HG03575 (cell line): Measurements from ENCODE around the gene FBXO42.
"Not testable (repeated sequence)": the region's sequence is repeated elsewhere in the genome, so short reads cannot be mapped to it uniquely, and the experiment has no call there.

ENCODE experiments used
- ATAC-seq: cut with Tn5 transposase; IDR thresholded peaks from one replicate; pipeline ENCODE4 v1.9.1; 2021; ENCODE audit not compliant: unreplicated experiment, insufficient number of reproducible peaks, low FRiP score; ENCODE audit errors: extremely low read depth

The FBXO42 gene

DNA sequence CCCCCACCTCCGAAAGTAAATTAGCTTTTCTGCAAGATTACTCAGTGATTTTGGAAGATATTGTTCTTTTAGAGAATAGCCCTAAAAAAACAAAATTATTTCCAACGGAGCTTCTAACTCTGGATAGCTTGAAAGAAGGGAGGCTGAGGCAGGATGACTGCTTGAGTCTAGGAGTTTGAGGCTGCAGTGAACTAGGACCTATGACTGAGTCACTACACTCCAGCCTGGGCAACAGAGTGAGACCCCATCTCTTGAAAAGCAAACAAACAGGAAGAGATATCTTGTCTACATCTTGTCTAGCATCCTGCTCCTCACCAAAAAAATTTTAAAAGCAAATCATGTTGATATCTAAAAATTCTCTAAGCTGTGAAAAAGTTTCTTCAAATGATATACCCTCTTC, 73.1 kb downstream of the FBXO42 start:
- ATAC-seq = no peak

DNA sequence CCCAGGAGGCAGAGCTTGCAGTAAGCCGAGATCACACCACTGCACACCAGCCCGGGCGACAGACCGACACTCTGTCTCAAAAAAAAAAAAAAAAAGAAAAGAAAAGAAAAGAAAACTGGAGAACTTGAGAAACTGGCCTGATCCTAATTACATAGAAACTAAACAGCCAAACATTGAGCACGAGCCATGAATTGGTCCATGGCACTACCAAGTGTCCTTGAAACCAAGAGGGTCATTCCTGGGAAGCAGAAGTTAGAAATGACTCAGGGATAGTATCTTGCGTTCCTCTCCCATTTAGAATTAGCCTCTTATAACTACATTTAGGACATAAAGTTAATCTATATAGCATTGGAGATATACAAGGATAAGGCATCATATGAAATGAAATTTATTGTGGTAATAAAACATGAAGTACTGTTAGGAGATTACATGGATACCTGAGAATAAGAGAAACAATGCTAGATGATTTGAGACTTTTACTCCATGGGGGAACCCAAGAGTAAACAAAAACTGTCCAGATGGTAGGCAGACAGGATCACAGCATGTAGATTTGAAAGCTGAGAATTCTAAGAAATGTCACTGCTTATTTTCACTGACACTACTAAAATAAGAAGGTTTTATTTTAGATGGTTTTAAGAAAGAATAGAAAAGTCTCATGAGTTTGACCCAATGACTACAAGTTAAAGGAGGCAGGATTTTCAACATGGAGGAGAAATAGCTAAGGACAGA, 75.8 kb downstream of the FBXO42 start:
- no peak for ATAC-seq

DNA sequence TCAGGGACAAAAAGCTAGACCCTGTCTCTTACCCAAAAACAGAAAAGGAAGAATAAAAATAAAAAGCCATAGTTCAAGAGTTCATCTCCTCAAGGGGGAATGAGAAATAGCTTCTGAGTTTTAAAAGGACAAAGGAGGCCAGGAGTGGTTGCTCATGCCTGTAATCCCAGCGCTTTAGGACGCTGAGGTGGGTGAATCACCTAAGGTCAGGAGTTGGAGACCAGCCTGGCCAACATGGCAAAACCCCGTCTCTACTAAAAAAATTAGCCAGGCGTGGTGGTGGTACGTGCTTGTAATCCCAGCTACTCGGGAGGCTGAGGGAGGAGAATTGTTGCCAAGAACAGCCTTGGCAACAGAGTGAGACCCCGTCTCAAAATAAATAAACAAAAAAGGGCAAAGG, 76.7 kb downstream of the FBXO42 start:
- ATAC-seq = no peak

DNA sequence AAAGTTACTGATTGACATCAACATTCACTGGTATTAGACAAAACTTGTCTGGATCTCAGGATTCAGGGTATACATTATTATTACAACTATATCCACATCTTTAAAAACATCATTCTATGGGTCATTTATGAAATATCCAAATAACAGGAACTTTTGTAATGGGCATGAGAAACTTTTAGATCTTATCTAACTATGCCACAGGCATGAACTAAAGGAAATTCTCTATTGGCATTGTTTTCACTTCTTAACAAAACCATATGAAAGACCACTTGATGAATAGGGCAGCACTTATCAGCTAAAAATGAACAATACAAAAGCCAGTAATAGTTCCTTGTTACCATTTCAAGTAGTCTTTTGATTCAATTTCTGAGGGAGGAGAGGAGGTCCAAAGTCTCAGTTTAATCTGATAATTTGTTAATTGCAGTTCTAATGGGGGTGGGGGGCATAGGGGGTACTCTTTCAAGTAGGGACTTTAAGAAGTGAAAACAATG, 84.5 kb downstream of the FBXO42 start:
- no peak for ATAC-seq

DNA sequence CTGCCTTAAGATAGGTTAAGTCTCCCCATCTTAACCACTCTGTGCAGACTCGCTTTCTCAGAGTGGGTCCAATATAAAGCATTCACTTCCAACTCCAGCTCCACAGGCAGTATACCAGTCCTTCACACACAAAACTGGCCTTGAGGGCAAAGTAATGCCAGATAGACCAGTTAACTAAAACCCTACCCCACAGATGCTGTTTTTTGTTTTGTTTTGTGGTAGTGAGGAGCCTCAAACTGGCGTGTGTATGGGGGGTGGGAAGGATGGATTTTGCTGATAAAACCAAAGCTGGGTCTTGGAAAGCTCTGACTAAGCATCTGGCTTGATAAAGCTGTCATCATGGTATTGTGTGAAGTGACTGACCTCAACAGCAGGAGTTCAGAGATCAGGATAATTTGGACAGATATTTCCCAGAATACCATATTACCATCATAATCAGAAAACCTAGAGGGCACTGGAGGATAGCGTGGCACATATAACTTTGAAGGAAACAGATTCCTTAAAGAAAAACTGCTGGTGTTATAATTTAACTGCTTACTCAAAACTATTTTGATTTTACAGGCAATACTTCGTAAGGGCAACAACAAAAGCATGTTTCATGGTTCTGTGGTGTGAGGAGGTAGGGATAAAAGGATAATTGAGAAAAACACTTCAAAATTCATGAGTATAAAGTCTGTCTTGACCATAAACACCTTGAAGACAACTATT, 85.7 kb downstream of the FBXO42 start:
- ATAC-seq = no peak

DNA sequence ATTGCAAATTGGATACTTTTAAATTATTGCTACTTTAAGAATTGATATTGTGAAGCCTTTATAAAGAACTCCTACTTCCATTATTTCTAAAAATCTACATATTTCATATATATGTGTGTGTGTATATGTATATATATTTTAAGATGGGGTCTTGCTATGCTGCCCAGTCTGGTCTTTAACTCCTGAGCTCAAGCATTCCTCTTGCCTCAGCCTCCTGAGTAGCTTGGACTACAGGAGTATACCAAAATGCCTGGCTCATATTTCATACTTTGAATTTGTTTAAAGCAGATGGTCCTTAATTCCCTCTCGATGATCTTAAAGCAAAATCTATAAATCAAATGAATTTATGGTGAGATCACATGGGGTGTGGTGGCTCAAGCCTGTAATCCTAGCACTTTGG, 90.2 kb downstream of the FBXO42 start:
- no peak for ATAC-seq

DNA sequence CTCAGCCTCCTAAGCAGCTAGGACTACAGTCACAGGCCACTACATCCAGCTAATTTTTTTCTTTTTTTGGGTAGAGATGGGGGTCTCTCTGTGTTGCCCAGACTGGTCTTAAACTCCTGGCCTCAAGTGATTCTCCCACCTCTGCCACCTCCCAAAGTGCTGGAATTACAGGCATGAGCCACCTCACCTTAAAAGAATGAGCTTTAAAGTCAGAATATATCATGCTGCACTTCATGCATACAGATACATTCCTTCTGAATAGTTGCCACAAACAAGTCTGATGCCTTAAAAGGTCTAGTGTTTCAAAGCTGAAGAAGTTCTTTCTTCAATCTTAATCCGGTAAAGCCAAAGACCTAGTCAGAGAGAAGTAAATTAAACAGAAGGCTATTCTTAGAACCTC, 91.5 kb downstream of the FBXO42 start:
- ATAC-seq = no peak

DNA sequence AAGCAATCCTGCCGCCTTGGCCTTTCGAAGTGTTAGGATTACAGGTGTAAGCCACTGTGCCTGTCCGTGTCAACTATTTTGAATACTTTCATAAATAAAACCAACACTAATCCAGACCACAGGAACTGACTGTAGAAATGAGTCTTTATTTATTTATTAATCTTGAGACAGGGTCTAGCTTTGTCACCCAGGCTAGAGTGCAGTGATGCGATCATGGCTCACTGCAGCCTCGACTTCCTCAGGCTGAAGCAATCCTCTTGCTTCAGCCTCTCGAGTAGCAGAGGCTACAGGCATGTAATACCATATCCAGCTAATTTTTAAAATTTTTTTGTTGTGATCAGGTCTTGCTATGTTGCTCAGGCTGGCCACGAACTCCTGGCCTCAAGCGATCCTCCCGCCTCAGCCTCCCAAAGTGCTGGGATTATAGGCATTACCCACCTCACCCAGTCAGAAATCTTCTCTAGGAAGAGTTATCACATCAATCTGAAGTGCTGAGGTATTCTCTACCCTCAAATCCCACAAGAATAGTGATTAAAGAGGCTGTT, 93.6 kb downstream of the FBXO42 start:
- ATAC-seq = no peak

DNA sequence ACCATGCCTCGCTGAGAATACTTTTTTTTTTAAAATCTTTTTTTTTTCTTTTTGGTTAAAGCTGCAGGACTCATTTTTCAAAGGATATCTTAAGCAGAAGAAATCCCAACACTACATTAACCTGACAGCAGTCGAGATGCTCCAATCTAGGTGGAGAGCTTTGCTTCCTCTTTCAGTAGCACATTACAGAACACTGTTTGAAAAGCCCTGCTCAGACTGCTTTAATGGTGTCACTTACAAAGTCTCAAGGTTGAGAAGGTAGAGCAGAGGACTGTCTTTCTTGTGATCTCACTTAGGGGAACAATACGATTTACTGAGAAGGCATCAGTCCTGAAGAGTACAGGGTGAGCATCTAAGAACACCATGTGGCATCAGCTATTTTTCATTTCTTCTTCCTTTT, 94.3 kb downstream of the FBXO42 start:
- ATAC-seq = no peak

DNA sequence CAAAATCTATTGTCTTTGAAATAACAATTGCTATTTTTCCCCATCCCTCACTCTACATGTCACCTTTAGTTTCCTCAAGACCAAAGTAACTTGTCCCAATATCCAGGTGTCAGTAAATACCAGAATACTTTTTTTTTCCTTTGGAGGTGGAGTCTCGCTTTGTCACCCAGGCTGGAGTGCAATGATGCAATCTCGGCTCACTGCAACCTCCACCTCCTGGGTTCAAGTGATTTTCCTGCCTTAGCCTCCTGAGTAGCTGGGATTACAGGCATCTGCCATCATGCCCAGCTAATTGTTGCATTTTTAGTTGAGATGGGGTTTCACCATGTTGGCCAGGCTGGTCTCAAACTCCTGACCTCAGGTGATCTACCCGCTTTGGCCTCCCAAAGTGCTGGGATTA, 94.7 kb downstream of the FBXO42 start:
- not testable (repeated sequence) for ATAC-seq

DNA sequence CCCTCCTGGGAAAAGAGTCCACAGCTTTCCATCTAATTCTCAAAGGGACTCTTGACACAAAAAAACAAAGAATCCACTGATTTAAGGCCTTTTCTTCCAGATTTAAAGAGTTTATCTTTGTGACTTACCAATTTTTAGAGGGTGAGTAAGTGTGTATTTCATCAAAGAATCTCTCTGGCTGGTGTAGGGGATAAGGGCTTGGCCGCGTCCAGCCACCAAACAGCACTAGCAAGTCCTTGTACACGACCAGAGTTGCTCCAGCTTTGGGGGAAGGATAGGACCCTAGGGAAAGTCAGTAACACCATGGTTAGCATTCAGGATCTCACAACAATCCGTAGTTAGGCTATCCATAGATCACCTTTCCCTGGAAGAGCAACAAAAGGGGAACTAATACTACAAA, 95.8 kb downstream of the FBXO42 start:
- no peak for ATAC-seq

DNA sequence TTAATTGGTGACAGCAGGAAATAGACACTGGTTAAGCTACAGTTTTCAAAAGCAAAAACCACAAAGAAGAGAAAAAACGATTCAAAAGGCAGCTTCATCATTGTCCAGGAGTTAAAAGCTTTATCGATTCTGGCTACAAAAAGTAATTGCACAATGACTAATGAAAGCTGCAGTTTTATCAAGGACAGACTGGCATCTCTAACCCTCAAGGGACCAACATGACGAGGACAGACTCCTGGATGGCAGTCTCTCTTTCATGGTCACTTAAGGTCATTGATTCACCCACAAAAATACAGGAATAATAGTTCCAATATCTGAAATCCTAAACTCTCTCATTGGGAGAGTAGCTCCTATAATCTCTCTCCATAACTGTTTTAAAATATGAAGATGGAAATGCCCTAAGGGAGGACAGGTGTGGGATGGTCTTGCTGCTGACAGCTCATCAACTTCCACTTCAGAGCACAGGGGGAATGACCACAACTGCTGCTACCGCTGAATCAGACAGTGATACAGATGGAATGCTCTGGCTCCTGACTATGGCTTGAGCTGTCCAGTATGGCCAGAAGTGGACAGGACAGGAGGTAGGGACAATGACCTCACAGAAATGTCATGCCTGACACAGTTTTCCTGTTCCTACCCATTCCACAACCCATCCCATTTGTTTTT, 97.9 kb downstream of the FBXO42 start:
- ATAC-seq = no peak

DNA sequence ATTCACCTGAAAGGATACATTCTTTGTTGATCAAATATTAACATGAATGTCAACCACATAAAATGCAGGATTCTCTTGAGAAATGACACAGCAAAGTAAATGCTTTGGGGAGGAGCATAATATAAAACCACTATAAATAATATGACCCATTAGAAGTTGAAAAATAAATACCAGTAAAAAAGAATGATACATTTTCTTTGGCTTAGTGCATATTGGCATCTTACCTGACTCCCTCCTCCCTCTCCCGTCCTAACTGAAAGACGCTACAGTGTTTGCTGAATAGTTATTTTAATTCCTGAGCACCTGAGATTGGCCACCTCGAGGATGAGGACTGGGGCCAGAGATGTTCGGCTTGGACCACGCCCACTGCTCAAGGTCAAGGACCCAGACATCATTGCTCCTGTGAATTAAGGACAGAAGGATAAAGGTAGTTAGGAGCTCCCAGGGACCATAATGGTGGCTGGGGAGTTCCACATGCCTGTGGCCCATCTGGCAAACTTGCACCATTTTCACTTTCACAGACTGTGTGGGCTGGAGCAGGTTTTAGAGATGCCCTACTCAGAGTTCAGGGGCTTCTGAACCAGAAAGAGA, 98.9 kb downstream of the FBXO42 start:
- no peak for ATAC-seq

DNA sequence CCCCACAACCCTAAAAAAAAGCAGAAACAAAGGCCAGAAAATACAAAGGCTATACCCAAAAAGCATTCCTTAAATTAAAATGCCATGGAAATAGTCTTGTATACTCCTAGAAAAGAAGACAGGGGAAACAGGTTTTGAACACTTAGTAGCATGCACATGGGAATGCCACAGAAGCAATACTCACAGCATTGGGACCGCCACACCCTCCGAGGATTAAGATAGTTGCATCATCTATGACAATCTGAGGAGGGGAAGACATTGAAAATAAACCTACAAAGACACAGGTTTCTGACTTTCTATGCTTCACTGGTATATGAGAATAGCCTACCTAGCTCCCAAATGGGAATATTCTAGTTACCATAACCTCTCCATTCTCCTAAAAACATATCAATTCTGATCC, 99.4 kb downstream of the FBXO42 start:
- no peak for ATAC-seq

DNA sequence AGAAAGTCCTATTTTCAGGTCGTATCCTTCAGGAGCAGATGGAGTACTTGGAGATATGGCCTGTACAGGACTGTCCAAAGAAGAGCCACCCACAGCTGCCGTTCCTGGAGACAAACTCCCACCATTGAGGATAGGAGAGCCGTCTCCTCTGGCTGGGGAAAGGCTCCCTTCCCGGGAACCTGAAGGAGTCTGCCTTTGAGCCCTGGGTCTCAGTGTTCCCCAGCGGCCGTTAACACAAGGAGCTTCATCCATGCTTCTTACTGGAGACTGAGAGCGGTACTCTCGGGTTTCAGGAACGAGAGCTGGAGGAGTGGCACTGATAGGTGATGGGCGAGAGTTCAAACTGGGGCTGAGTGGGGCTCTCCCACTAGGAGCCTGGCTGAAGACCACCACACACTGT, 100.9 kb downstream of the FBXO42 start:
- ATAC-seq = no peak

DNA sequence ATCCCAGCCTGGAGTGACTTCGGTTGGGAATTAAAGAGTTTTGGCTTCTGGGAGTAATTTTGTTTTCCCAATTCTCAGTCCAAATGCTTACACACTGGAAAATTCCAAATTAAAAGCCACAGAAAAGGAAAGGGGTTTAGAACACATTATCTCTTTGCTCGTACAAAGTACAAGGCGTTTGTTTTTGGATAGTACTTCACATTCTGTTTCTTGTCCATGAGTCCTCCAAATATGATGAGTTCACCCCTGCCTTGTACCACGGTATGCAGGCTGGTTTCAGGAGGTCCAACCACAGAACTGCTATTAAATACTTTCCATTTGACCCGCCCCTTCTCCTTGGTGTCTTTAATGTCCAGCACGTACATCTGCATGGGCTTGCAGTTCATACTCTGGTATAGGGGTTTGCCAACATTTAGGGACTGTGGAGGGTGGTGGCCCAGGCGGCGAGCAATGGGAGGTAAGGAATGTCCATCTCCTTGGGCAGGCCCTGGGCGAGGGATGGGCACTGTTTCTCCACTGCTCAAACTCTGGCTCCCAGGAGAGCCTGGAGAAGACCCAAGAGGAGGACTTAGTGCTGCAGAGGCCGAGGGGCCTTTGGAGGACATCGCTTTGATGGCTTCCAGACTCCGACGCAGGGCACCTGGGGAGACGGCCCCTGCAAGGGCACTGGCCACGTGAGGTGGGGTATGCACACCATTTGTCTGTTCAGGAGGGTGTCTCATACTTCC, 101.6 kb downstream of the FBXO42 start:
- ATAC-seq = no peak

DNA sequence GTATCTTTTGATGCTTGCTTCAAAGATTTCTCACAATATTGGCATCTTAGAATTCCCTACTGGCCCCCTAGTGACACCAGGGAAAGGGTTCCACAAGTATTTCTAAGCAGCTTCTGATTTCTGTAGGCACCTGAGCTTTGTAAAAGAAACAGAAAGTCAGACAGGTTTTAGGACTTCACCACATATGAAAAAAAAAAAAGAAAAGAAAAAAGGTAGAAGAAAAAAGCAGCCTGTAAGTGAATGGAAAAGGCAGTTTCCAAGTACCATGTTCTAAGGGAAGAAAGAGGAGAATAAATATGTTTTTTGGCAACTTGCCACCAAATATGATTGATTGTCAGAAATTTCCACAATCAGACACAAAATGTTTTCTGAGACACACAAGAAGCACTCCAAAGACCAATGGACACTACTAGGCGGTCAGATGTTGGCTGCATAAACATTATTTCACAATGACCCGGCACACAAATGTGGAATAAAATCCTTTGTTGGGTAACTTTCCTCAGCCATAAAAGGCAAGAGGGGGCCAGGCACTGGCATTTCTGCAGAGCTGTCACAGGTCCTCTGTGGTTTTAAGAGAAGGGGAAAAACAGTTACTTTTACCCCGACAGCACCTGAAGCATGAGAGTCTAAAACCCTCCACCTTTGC, 102.6 kb downstream of the FBXO42 start:
- ATAC-seq = no peak
